ENCODE measurements around the gene ATG2B. TPM values are rescaled to one million over a fixed set of nuclear protein-coding genes. Genes with fewer than 3 reads are reported as not detected.

ATG2B gene
- total RNA-seq, 1 donor from 2014 or later, result 22.4 TPM

- no peak for TF ChIP-seq CTCF (IDR thresholded peaks at IDR 0.05)
- no peak overlapping the region for H3K27ac ChIP-seq
- ATAC-seq (no peak), DNase-seq (no peak)
- H3K4me3 ChIP-seq, result no peak overlapping the region
- H3K36me3 ChIP-seq, result no peaks in the 10 kb centered on the region
- intact Hi-C loops (cut with DNase I), result no loop called here
- H3K9me3 ChIP-seq, result no peaks in the 10 kb centered on the region
- no peaks in the 10 kb centered on the region for H3K27me3 ChIP-seq (ENCODE audit: low read depth)
- peaks cover 10% of the 10 kb centered on the region for H3K4me1 ChIP-seq
Measured at GRCh38 chr14:96257056-96257455, 106.1 kb downstream of the ATG2B start.

- Histone ChIP-seq H3K36me3 (no peaks in the 10 kb centered on the region), H3K4me3 (no peak overlapping the region), H3K9me3 (no peaks in the 10 kb centered on the region), H3K27ac (no peak overlapping the region), H3K27me3 (ENCODE audit: low read depth) (no peaks in the 10 kb centered on the region), H3K4me1 (peaks cover 10% of the 10 kb centered on the region)
- TF ChIP-seq CTCF (IDR thresholded peaks at IDR 0.05), result no peak
- ATAC-seq (no peak), DNase-seq (no peak)
- intact Hi-C loops (cut with DNase I), result no loop called here
Measured at GRCh38 chr14:96256407-96256806, 106.7 kb downstream of the ATG2B start.

GRCh38 chr14:96255501-96256366, 107.4 kb downstream of the ATG2B start, which contains the start of gene BDKRB1:
TSS of gene BDKRB1 (plus strand) at chr14:96256210. CDS start at chr14:96263683, 7,473 bp downstream.
- peaks cover 3% of the 10 kb centered on the region for H3K4me1 ChIP-seq
- no peaks in the 10 kb centered on the region for H3K27me3 ChIP-seq (ENCODE audit: low read depth)
- no peak for TF ChIP-seq CTCF (IDR thresholded peaks at IDR 0.05)
- H3K4me3 ChIP-seq, result no peak within 1 kb of the TSS
- H3K9me3 ChIP-seq, result no peaks in the 10 kb centered on the region
- no peak within 1 kb of the TSS for H3K27ac ChIP-seq
- ATAC-seq (no peak), DNase-seq (no peak)
- H3K36me3 ChIP-seq, result no peaks in the 10 kb centered on the region
- intact Hi-C loops (cut with DNase I), result no loop called here

- intact Hi-C loops (cut with DNase I), result no loop called here
- DNase-seq (no peak), ATAC-seq (no peak)
Measured at GRCh38 chr14:96254687-96255086, 108.5 kb downstream of the ATG2B start.

GRCh38 chr14:96252999-96253539, 110.1 kb downstream of the ATG2B start:
- Histone ChIP-seq H3K9me3 (no peaks in the 10 kb centered on the region), H3K27me3 (ENCODE audit: low read depth) (no peaks in the 10 kb centered on the region), H3K4me3 (no peak overlapping the region), H3K36me3 (no peaks in the 10 kb centered on the region), H3K27ac (no peak overlapping the region), H3K4me1 (no peaks in the 10 kb centered on the region)
- no peak for DNase-seq
- intact Hi-C loops (cut with DNase I), result no loop called here
- peak; percentile 48 to 62 for ATAC-seq
- TF ChIP-seq CTCF (IDR thresholded peaks at IDR 0.05), result no peak

More at GRCh38 chr14:96254687-96255086, 108.5 kb downstream of the ATG2B start:
- no peaks in the 10 kb centered on the region for H3K36me3 ChIP-seq
- H3K9me3 ChIP-seq, result no peaks in the 10 kb centered on the region
- no peaks in the 10 kb centered on the region for H3K27me3 ChIP-seq (ENCODE audit: low read depth)
- no peak overlapping the region for H3K4me3 ChIP-seq
- H3K4me1 ChIP-seq, result no peaks in the 10 kb centered on the region
- no peak for TF ChIP-seq CTCF (IDR thresholded peaks at IDR 0.05)
- no peak overlapping the region for H3K27ac ChIP-seq

Data from lower lobe of right lung (tissue), 2 donors.